HG02938 (cell line): Measurements from ENCODE around the gene NAE1.
"Not testable (repeated sequence)": the region's sequence is repeated elsewhere in the genome, so short reads cannot be mapped to it uniquely, and the experiment has no call there.

ENCODE experiments used
- ATAC-seq: cut with Tn5 transposase; IDR thresholded peaks from one replicate; pipeline ENCODE4 v1.9.1; 2021; ENCODE audit warnings: mild to moderate bottlenecking, moderate library complexity; ENCODE audit not compliant: unreplicated experiment

Gene NAE1

GRCh38 chr16:66830422-66831404 lies at the start of gene NAE1:
TSS of gene NAE1 (minus strand) at chr16:66830976. CDS start at chr16:66830899, 77 bp downstream.
- ATAC-seq, result peak; percentile 88

GRCh38 chr16:66878067-66878466 lies 47.3 kb upstream of the NAE1 start:
- ATAC-seq, result no peak

GRCh38 chr16:66874079-66874775 lies 43.5 kb upstream of the NAE1 start:
- ATAC-seq, result no peak

GRCh38 chr16:66873685-66874055 lies 42.9 kb upstream of the NAE1 start:
- no peak for ATAC-seq

GRCh38 chr16:66872943-66873684 lies 42.3 kb upstream of the NAE1 start:
- peak; percentile 91 for ATAC-seq

GRCh38 chr16:66872559-66872942 lies 41.8 kb upstream of the NAE1 start:
- ATAC-seq, result no peak

GRCh38 chr16:66871840-66872239 lies 41.1 kb upstream of the NAE1 start:
- ATAC-seq, result no peak

- not testable (repeated sequence) for ATAC-seq
These were observed 40.6 kb upstream of the NAE1 start for GRCh38 chr16:66871363-66871762.

GRCh38 chr16:66869424-66869823 lies 38.6 kb upstream of the NAE1 start:
- ATAC-seq, result no peak

- no peak for ATAC-seq
These were observed 32.9 kb upstream of the NAE1 start for GRCh38 chr16:66863707-66864106.

- ATAC-seq, result no peak
These were observed 31.3 kb upstream of the NAE1 start for GRCh38 chr16:66862023-66862520.

- ATAC-seq, result no peak
These were observed 28.8 kb upstream of the NAE1 start for GRCh38 chr16:66859397-66860068.

- ATAC-seq, result no peak
These were observed 28.1 kb upstream of the NAE1 start for GRCh38 chr16:66858740-66859396.

- ATAC-seq, result no peak
These were observed 26.7 kb upstream of the NAE1 start for GRCh38 chr16:66857437-66857836.

GRCh38 chr16:66856801-66857200 lies 26.0 kb upstream of the NAE1 start:
- ATAC-seq, result no peak

GRCh38 chr16:66856184-66856730 lies 25.5 kb upstream of the NAE1 start:
- ATAC-seq, result no peak

GRCh38 chr16:66853261-66854139 lies 22.7 kb upstream of the NAE1 start:
- ATAC-seq, result no peak

GRCh38 chr16:66851166-66851964 lies 20.6 kb upstream of the NAE1 start:
- no peak for ATAC-seq
